Keratinocyte (primary cell): ENCODE data around the gene NCKAP5. TPM values are rescaled to one million over a fixed set of nuclear protein-coding genes. Genes with fewer than 3 reads are reported as not detected.

Experiments used
- DNase-seq: peaks from one replicate; pipeline ENCODE4 v3.0.0-alpha.2; 2011; ENCODE audit warnings: low read depth, missing footprints, low spot score
- FAIRE-seq: peaks from 2 replicates; lab custom pipeline; 2011; peaks lifted over from hg19 to GRCh38; lab: Jason Lieb, UNC
- H2AFZ ChIP-seq: 2 replicates; pipeline ENCODE4 v1.6.0; 2012; ENCODE audit warnings: low read length, control low read depth, inconsistent platforms; ENCODE audit not compliant: control insufficient read depth
- H3K27ac ChIP-seq: 2 replicates; pipeline ENCODE4 v1.5.1; 2011; ENCODE audit warnings: low read length; ENCODE audit not compliant: control insufficient read depth, insufficient read depth
- H3K27me3 ChIP-seq: 3 replicates; pipeline ENCODE4 v1.6.0; 2011; ENCODE audit warnings: low read length; ENCODE audit not compliant: control insufficient read depth, insufficient read depth; ENCODE audit errors: extremely low read depth
- H3K36me3 ChIP-seq, 2 experiments: 2 replicates in 1 of 2; 3 replicates in 1 of 2; pipeline ENCODE4 v1.5.1; 2011; ENCODE audit warnings: low read length in 2 of 2, mild to moderate bottlenecking in 1 of 2; ENCODE audit not compliant: control insufficient read depth in 2 of 2, insufficient read depth in 2 of 2; ENCODE audit errors: extremely low read depth in 1 of 2
- H3K4me1 ChIP-seq: 3 replicates; pipeline ENCODE4 v1.5.1; 2011; ENCODE audit warnings: low read length; ENCODE audit not compliant: control insufficient read depth, insufficient read depth; ENCODE audit errors: extremely low read depth
- H3K4me2 ChIP-seq: 3 replicates; pipeline ENCODE4 v1.6.0; 2011; ENCODE audit warnings: low read depth, low read length; ENCODE audit not compliant: control insufficient read depth, insufficient read depth; ENCODE audit errors: extremely low read depth
- H3K4me3 ChIP-seq, 3 experiments: fragments of 200-600 bp in 1 of 3; sonication (generic) in 1 of 3; 2 replicates in 2 of 3; 3 replicates in 1 of 3; pipeline ENCODE4 v1.5.1; 2011 to 2016; ENCODE audit warnings: low read length in 3 of 3, mild to moderate bottlenecking in 3 of 3, control low read depth in 2 of 3, inconsistent platforms in 1 of 3, low read depth in 1 of 3, mixed read lengths in 1 of 3, mixed run types in 1 of 3, moderate library complexity in 1 of 3; ENCODE audit not compliant: control insufficient read depth in 2 of 3, insufficient read depth in 2 of 3; ENCODE audit errors: extremely low read depth in 1 of 3
- H3K79me2 ChIP-seq: 2 replicates; pipeline ENCODE4 v1.6.0; 2012; ENCODE audit warnings: low read length; ENCODE audit not compliant: control insufficient read depth, insufficient read depth
- H3K9ac ChIP-seq: 3 replicates; pipeline ENCODE4 v1.6.0; 2011; ENCODE audit warnings: low read length; ENCODE audit not compliant: control insufficient read depth, insufficient read depth; ENCODE audit errors: extremely low read depth
- H3K9me1 ChIP-seq: 3 replicates; pipeline ENCODE4 v1.6.0; 2011; ENCODE audit warnings: low read length; ENCODE audit not compliant: control insufficient read depth, insufficient read depth; ENCODE audit errors: extremely low read depth
- H3K9me3 ChIP-seq: 2 replicates; pipeline ENCODE4 v1.5.1; 2012; ENCODE audit warnings: low read depth, low read length; ENCODE audit not compliant: control insufficient read depth
- H4K20me1 ChIP-seq: 3 replicates; pipeline ENCODE4 v1.6.0; 2011; ENCODE audit warnings: low read length; ENCODE audit not compliant: control insufficient read depth, insufficient read depth; ENCODE audit errors: extremely low read depth
- EZH2 ChIP-seq: IDR thresholded peaks from one replicate; pipeline ENCODE4 v1.6.1; 2012; ENCODE audit warnings: inconsistent platforms, mild to moderate bottlenecking, low read length, moderate library complexity
- dilution Hi-C: fragments of 300-500 bp; cut with MboI; formaldehyde crosslinking; loops from one replicate; pipeline ENCODE4 v1.7.0; 2020; ENCODE audit warnings: low sequenced_read_pairs; ENCODE audit not compliant: extremely low pct_ligation_motif_present
- polyA plus RNA-seq, 5 experiments: library from polyadenylated mRNA; depleted of rRNA in 3 of 5; stranded (reverse) in 3 of 5; stranded (forward) in 1 of 5; unstranded in 1 of 5; fragments of >200 nt; gene quantifications; 1 replicate in 1 of 5; 2 replicates in 3 of 5; 3 replicates in 1 of 5; pipeline versions ENCODE4 v1.2.1 to v1.2.3, GENCODE V29; 2011 to 2012; ENCODE audit warnings: missing spikeins in 2 of 5, low read depth in 1 of 5, low replicate concordance in 1 of 5
- TF ChIP-seq, protein P1 (sequence below), 3 experiments: IDR thresholded peaks in 1 of 3; conservative IDR thresholded peaks in 1 of 3; optimal IDR thresholded peaks in 1 of 3; 2 replicates in 2 of 3; 3 replicates in 1 of 3; pipeline versions ENCODE3 to v1.5.1; 2011; ENCODE audit warnings: low read length in 3 of 3, mild to moderate bottlenecking in 3 of 3, moderate library complexity in 2 of 3, control low read depth in 1 of 3, inconsistent platforms in 1 of 3; ENCODE audit not compliant: insufficient read depth in 2 of 3; ENCODE audit errors: extremely low read depth in 1 of 3

NCKAP5 gene
- polyA plus RNA-seq, 1 donor (not counting 4 experiments of a cell fraction or from before 2014, with no cell fraction given) = 3.6 TPM

DNA sequence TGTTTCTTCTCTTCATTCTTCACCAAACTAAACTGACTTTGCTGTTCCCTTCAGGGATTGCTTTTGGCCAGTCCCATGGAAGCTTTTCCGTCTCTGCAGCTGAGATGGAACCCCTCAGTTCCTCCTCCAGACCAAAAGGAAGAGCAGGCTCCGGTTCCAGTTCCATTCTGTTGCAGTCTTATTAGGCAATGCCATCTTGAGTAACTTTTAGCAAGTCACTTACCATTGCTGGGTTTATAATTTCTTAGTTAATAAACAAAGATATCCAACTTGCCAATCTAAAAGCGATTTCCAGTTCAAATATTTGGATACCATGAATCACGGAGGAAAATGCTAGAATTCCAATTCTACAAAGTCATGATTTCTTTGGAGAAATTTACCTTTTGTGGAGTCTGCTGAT lies 684.0 kb downstream of the NCKAP5 start:
- FAIRE-seq (no peak), DNase-seq (no peak)
- no peaks in the 10 kb centered on the region for H3K9me1 ChIP-seq
- H3K4me3 ChIP-seq = no peak overlapping the region
- H3K9me3 ChIP-seq = no peaks in the 10 kb centered on the region
- no peaks in the 10 kb centered on the region for H3K27me3 ChIP-seq
- TF ChIP-seq, protein P1, sequence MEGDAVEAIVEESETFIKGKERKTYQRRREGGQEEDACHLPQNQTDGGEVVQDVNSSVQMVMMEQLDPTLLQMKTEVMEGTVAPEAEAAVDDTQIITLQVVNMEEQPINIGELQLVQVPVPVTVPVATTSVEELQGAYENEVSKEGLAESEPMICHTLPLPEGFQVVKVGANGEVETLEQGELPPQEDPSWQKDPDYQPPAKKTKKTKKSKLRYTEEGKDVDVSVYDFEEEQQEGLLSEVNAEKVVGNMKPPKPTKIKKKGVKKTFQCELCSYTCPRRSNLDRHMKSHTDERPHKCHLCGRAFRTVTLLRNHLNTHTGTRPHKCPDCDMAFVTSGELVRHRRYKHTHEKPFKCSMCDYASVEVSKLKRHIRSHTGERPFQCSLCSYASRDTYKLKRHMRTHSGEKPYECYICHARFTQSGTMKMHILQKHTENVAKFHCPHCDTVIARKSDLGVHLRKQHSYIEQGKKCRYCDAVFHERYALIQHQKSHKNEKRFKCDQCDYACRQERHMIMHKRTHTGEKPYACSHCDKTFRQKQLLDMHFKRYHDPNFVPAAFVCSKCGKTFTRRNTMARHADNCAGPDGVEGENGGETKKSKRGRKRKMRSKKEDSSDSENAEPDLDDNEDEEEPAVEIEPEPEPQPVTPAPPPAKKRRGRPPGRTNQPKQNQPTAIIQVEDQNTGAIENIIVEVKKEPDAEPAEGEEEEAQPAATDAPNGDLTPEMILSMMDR (optimal IDR thresholded peaks at IDR 0.05 in 1 of 3, IDR thresholded peaks at IDR 0.05 in 1 of 3, conservative IDR thresholded peaks at IDR 0.05 in 1 of 3; ENCODE audit: extremely low read depth in 1 of 3, insufficient read depth in 2 of 3, low read length in 3 of 3) = no peak
- no peak for TF ChIP-seq EZH2
- no peaks in the 10 kb centered on the region for H4K20me1 ChIP-seq
- H3K27ac ChIP-seq = no peak overlapping the region
- H3K4me2 ChIP-seq = no peak overlapping the region
- dilution Hi-C loops = no loop called here
- H3K36me3 ChIP-seq = no peaks in the 10 kb centered on the region
- no peak overlapping the region for H2AFZ ChIP-seq
- H3K4me1 ChIP-seq = no peaks in the 10 kb centered on the region
- H3K9ac ChIP-seq = no peak overlapping the region
- H3K79me2 ChIP-seq = no peaks in the 10 kb centered on the region

DNA sequence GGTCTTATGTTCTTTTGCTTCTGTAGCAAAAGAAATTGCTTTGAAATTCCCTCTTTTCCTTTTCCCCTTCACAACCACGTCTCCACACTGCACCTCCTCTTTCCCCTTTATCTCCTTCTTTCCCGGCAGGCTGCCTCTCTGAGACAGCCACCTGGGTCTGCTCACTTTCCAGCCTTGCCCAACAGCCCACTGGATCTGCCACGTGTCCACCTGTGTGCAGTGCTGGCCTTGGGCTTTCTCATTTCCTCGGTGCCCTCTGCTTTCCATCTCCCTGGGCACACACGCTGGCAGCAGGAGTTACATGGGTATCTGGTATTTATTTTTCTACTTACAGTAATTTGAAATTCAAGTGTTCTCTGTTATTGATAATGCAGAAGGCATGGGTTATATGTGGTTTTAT lies 684.8 kb downstream of the NCKAP5 start:
- H3K9me3 ChIP-seq = no peaks in the 10 kb centered on the region
- H3K79me2 ChIP-seq = no peaks in the 10 kb centered on the region
- dilution Hi-C loops = no loop called here
- DNase-seq (no peak), FAIRE-seq (no peak)
- H3K4me2 ChIP-seq = no peak overlapping the region
- H3K4me3 ChIP-seq = no peak overlapping the region
- H3K9me1 ChIP-seq = no peaks in the 10 kb centered on the region
- no peaks in the 10 kb centered on the region for H3K36me3 ChIP-seq
- no peaks in the 10 kb centered on the region for H4K20me1 ChIP-seq
- no peaks in the 10 kb centered on the region for H3K4me1 ChIP-seq
- no peak overlapping the region for H3K27ac ChIP-seq
- H2AFZ ChIP-seq = no peak overlapping the region
- H3K9ac ChIP-seq = no peak overlapping the region
- TF ChIP-seq, protein P1 (optimal IDR thresholded peaks at IDR 0.05 in 1 of 3, IDR thresholded peaks at IDR 0.05 in 1 of 3, conservative IDR thresholded peaks at IDR 0.05 in 1 of 3; ENCODE audit: extremely low read depth in 1 of 3, insufficient read depth in 2 of 3, low read length in 3 of 3) = no peak
- TF ChIP-seq EZH2 = no peak
- no peaks in the 10 kb centered on the region for H3K27me3 ChIP-seq
